Fibroblast of peridontal ligament (primary cell): ENCODE measurements around the gene NACC1.

Experiments used
- DNase-seq: peaks from one replicate; pipeline ENCODE4 v3.0.0-alpha.2; 2010; ENCODE audit errors: extremely low read depth

The NACC1 gene

GRCh38 chr19:13120817-13121216 lies 2.8 kb downstream of the NACC1 start:
- peak; percentile 52 for DNase-seq

- DNase-seq: no peak
These were observed 3.6 kb downstream of the NACC1 start for GRCh38 chr19:13121551-13122274.

DNA sequence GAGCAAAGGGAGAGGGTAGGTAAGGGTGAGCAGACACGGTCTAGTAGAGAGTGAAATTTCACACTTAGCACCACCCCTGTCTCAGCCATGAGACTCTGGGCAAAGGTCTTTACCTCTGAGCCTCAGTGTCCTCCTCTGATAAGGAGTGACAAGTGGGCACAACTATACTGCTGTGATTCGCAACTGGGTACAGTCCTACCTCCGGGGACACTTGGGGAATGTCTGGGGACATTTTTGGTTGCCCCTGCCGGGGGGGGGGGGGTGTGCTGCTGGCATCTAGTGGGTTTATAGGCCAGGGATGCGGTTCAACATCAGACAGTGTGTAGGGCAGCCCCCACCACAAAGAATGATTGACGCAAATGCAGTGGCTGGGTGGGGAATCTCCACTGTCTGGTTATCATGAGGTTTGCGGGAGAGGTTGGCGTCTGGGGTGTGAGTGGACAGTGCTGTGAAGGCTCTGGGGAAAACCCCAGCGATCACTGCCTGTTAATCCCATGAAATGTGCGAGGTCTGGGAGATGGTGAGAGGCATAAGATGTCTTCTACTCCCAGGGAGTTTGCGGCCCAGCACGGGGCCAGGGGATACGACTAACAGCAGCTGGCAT lies 4.3 kb downstream of the NACC1 start:
- DNase-seq: no peak

DNA sequence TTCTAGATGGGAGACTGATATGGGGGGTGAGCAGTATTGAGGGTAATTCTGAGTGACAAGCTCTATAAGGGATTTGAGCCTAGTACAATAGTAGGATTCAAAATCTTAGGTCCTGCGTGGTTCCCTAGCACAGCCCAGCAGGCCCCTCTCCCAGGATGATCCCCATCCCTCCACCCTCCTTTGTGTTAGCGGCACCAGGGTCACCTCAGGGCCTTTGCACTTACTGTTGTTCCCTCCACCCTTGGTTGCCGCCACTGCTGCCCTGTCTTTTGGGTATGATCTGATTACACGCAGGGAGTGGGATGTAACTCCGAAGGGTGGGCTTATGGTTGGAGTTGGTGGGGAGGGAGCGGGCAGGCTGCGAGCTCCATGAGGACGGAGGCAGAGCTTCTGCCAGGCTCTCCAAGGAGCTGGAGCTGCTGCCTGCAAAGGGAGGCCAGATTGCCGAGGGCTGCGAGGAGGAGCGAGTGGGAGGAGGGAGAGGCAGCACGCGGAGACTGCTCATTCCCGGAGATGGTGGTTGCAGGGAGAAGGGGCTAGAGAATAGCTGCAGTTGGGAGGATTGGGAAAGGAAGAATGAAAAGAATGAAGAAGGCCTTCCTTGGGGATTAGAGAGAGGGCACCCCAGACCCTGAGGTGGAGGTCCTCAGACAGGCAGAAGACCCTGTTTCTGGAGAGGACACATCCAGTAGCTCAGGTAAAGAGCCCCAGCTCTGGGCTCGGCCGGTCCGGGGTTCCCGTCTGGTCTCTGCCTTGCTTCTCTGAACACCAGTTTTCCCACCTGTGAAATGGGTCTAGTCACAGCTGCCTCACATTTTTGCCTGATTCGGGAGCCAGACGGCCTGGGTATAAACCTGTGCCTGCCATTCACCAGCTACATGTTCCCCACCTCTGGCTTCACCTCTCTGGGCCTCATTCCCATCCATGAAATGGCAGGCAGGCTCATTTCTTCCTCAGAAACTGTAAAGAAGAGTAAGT lies 5.2 kb downstream of the NACC1 start:
- DNase-seq: no peak

DNA sequence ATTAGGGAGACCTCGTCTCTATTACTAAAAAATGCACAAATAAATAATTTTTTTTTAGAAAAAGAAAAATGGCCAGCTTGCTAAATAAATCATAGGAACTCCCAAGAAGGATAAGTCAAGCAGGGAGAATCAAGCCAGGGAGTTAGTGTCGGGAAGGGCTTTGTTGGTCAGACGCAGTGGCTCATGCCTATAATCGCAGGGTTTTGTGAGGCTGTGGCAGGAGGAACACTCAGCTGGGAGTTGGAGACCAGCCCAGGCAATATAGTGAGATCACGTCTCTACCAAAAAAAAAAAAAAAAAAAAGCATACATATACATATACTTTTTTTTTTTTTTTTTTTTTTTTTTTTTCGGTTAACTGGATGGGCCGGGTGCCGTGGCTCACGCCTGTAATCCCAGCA lies 9.0 kb downstream of the NACC1 start:
- DNase-seq: peak; percentile 37

DNA sequence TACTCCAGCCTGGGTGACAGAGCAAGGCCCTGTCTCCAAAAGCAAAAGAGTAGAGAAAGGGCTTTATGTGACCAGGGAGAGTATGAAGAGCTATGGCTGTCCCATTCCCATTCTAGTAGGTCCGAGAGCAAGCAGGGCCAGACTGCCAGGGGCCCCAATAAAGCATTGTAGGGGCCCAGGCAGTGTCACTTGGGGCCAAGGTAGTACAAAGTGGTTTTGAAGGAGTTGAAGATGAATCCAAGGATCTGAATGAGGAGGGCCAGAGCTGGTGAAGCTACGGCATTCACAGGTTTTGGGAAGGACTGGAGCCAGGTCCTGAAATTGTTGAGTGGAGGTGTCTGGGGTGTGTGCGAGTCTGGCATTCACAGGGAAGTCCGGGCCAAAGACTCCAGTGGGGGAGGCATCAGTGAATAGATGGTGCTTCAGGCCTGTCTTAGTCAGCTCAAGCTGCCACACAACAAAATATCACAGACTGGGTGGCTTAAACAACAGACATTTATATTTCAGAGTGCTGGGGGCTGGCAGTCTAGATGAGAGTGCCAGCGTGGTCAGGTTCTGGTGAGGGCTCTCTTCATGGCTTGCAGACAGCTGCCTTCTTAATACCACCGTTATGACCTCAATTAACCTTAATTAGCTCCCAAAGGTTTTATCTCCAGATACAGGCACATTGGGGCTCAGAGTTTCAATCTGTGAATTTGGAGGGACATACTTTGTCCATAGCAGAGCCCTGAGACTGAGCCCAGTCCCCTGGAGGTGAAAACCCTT lies 9.9 kb downstream of the NACC1 start:
- DNase-seq: no peak

DNA sequence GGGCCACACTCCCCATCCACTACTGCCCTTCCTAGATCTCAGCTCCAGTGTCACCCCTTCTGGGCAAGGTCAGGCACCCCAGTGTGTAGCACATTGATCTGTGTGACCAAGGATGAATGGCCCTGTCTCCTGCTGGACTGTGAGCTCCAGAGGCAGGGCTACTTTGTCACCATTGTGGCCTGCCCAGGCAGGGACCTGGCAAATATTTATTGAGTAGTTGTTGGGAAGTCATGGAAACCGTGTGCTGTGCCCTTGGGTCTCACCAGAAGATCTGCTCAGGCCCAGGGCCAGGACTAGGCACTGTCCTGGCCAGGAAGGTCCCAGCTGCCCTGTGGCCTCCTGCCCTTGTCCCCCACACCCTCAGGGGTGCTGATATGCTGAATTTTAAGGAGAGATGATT lies 10.5 kb downstream of the NACC1 start:
- no peak for DNase-seq

GRCh38 chr19:13129384-13129783 lies 11.3 kb downstream of the NACC1 start:
- no peak for DNase-seq

DNA sequence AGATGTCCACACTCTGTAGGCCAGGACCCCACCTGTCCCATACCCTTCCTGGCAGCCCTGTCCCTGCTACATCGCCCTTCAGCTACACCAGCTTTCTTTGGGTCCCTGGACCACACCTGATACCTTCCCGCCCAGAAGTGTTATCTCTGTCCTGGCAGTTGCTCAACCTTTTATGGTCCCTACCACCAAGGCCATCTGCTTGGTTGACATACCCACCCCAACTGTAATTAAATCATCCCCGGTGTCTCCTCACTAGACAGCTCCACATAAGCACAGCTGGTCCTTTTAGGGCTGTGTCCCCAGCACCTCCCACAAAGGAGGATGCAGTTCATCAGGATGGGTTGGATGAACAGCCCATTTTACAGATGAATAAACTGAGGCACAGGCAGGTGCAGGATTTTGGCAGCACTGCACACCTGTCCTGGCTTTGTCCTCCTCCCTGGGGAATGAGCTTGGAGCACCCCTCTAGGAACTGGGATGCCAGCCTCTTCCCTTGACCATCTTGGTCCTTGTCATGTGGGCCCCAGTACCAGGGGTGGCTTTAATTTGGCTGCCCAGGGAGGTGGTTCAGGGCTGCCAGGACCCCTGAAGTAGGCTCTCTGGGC lies 12.9 kb downstream of the NACC1 start:
- DNase-seq: no peak

- peak; percentile 71 for DNase-seq
These were observed 14.6 kb downstream of the NACC1 start for GRCh38 chr19:13132471-13133180.

DNA sequence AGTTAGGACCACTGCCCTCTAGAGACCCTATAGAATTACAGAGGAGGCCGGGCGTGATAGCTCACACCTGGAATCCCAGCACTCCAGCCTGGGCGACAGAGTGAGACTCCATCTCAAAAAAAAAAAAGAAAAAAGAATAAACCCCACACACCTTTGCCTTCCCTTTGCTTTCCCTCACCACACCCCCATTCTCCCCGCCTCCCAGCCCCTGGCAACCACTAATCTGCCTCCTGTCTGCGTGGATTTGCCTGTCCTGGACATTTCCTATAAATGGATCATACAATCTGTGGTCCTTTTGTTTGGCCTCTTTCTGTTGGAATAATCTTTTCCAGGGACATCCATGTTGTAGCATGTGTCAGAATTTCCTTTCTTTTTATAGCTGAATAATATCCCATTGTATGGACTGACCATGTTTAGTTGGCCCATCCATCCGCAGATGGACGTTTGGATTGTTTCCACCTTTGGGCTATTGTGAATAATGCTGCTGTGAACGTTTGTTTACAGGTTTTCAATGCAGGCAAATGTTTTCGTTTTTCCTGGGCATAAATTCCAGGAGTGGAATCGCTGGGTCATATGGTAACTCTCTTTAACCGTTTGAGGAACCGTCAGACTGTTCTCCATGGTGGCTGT lies 15.3 kb downstream of the NACC1 start:
- DNase-seq: no peak

DNA sequence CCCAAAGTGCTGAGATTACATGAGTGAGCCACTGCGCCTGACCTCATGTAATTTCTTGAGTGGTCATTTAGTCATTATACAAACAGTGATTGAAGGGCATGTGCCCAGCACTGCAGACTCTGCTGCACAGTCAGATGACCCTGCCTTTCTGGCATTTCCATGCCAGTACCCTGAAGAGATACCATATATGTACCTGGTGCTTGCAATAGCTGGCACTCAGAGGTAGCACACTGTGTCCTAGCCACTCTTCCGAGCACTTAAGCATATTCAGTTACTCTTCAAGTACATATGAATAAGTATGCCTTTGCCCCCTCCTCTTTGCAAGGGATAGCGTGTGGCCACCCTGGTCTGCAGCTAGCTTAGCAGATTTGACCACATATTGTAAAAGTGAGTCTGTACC lies 16.6 kb downstream of the NACC1 start:
- no peak for DNase-seq

- no peak for DNase-seq
These were observed 17.3 kb downstream of the NACC1 start for GRCh38 chr19:13135068-13136062.

DNA sequence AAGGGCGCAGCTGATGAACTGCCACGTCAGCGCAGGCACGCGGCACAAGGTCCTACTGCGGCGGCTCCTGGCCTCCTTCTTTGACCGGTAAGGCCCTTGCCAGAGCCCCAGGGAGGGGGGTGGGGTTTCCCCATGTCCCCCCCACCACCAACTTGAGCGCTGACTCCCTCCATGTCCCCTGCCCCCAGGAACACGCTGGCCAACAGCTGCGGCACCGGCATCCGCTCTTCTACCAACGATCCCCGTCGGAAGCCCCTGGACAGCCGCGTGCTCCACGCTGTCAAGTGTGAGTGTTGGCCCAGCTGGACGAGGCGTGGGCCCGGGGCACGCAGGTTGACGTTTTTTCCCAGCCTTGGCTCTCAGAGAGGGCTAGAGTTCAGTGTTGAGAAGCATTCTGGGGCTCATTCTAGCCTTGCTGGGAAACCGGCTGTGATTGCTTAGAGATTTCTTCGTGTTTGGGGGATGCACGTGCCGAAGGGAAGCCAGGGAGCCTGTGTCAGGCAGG lies 19.3 kb downstream of the NACC1 start:
- DNase-seq: no peak

DNA sequence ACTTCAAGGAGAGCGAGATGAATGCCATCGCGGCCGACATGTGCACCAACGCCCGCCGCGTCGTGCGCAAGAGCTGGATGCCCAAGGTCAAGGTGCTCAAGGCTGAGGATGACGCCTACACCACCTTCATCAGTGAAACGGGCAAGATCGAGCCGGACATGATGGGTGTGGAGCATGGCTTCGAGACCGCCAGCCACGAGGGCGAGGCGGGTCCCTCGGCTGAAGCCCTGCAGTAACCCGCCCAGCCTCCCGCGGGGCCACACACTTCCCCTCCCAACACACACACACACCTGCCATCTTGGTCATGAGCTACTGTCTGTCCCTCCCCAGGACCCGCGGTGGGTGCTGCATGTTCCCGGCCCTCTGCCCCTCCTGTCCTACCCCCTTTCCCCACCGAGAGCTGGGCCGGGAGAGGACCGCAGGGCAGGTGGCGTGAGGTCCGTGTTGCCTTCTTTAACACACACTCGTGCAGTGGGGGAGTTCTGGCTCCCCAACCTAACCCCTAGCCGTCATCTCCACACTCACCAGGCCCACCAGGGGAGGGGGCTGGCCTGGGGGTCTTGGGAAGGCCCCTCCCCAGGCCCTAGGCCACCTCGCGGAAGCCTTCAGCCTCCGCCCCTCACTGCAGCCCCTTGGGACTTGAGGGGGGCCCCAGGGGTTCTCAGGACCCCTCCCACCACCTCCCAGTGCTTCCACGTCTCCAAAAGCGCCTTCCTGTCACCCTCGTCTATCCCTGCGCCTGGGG lies 20.3 kb downstream of the NACC1 start:
- DNase-seq: no peak

- no peak for DNase-seq
These were observed 20.8 kb downstream of the NACC1 start for GRCh38 chr19:13138916-13139198.

DNA sequence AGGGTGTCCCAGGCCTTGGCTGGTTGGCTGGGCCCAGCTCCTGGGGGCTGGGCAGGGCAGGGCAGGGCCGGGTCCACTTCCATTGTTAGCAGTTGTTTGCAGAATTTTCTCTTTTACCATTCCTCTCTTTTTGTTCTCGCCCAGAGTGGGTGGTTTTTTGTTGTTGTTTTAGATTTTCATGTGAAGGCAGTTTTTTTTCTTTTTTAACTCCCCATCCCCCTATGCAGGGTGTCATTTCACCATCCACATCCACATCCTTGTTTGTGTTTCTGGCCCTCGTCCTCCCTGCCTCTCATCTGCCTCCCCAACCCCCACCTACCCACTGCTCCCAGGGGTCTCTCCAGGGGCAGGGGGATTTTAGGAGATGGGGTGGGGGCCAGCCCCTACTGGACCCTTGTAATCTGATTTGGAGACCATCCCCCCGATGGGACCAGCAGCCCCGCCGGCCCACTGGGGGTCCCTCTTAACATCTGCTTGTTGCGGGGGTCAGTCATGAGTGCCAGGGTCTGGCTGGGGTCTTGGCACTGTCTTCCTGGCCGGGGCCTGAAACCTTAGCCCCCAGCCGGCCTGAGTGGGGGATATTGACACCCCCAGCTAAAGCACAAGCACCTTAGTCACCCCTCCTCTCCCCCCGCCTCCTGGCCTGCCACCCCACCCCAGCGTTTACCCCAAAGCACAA lies 21.7 kb downstream of the NACC1 start:
- DNase-seq: no peak
